NT2/D1 (cell line): ENCODE measurements around the gene DPP9.

Experiments used
- YY1 ChIP-seq: IDR thresholded peaks from 2 replicates; pipeline ENCODE4 v1.6.1; 2011; ENCODE audit not compliant: insufficient read length, insufficient read depth
- ZNF274 ChIP-seq: IDR thresholded peaks from 2 replicates; pipeline ENCODE4 v1.6.1; 2011; ENCODE audit warnings: mild to moderate bottlenecking, low read depth, low read length

GRCh38 chr19:4671185-4671851, 52.3 kb downstream of the DPP9 start:
- TF ChIP-seq YY1 (no peak), ZNF274 (no peak)
